Gastrocnemius medialis (tissue), 4 donors: ENCODE measurements around the gene WDR49. TPM values are rescaled to one million over a fixed set of nuclear protein-coding genes. Genes with fewer than 3 reads are reported as not detected.

Experiments used
- ATAC-seq, 2 donors: fragments of 150-250 bp; one replicate each; pipeline ENCODE4 v1.9.1; 2016
- DNase-seq, 2 donors: peaks; one replicate each; pipeline ENCODE4 v3.0.0-alpha.2; 2019
- H3K27ac ChIP-seq, 4 donors: fragments of 200-600 bp; sonication (generic); 1 replicate in 1 of 4; 2 replicates in 3 of 4; pipeline ENCODE4 v1.5.1; 2016 to 2018; ENCODE audit warnings: mild to moderate bottlenecking in 2 of 4, moderate library complexity in 1 of 4
- H3K27me3 ChIP-seq, 3 donors: fragments of 200-600 bp; sonication (generic) in 2 of 3; 1 replicate in 1 of 3; 2 replicates in 2 of 3; pipeline versions ENCODE4 v1.5.1 to v1.6.0; 2016 to 2019; ENCODE audit warnings: mild to moderate bottlenecking in 1 of 3, moderate library complexity in 1 of 3
- H3K36me3 ChIP-seq, 2 donors: fragments of 200-600 bp; sonication (generic) in 1 of 2; one replicate each; pipeline ENCODE4 v1.5.1; 2017 to 2018
- H3K4me1 ChIP-seq, 2 donors: fragments of 200-600 bp; sonication (generic) in 1 of 2; one replicate each; pipeline ENCODE4 v1.5.1; 2016 to 2017; ENCODE audit warnings: mild to moderate bottlenecking in 2 of 2
- H3K4me3 ChIP-seq, 4 donors: fragments of 200-600 bp; sonication (generic) in 3 of 4; 1 replicate in 1 of 4; 2 replicates in 3 of 4; pipeline ENCODE4 v1.5.1; 2016 to 2019; ENCODE audit warnings: mild to moderate bottlenecking in 2 of 4
- H3K9me3 ChIP-seq, 3 donors: fragments of 200-600 bp; sonication (generic) in 2 of 3; 1 replicate in 1 of 3; 2 replicates in 2 of 3; pipeline ENCODE4 v1.5.1; 2016 to 2019
- CTCF ChIP-seq, 5 experiments: fragments of 450-650 bp in 3 of 5; fragments of 200-600 bp in 2 of 5; sonication (generic) in 2 of 5; IDR thresholded peaks in 4 of 5; conservative IDR thresholded peaks in 1 of 5; 1 replicate in 4 of 5; 2 replicates in 1 of 5; pipeline ENCODE4 v1.5.1; 2016 to 2019; ENCODE audit warnings: antibody characterized with exemption in 5 of 5, mild to moderate bottlenecking in 3 of 5, moderate library complexity in 3 of 5
- POLR2A ChIP-seq, 2 donors: fragments of 450-650 bp; IDR thresholded peaks; one replicate each; pipeline ENCODE4 v1.6.1; 2017; ENCODE audit warnings: antibody characterized with exemption in 2 of 2, mild to moderate bottlenecking in 2 of 2, moderate library complexity in 2 of 2
- in situ Hi-C, 4 donors: fragments of 200-750 bp; cut with MboI; loops; one replicate each; pipeline versions ENCODE4 v1.15.0 to v1.8.0; 2017; ENCODE audit warnings: low sequenced_read_pairs in 4 of 4
- intact Hi-C: fragments of 100-400 bp; cut with DNase I; formaldehyde crosslinking; loops from one replicate; pipeline ENCODE4 v1.15.1; 2023; ENCODE audit warnings: low total_unique reads
- total RNA-seq, 4 donors: library from RNA; depleted of rRNA; stranded (reverse); fragments of >200 nt; gene quantifications; one replicate each; pipeline versions ENCODE4 v1.1.0 to v1.2.3, GENCODE V29; 2016

The WDR49 gene
- total RNA-seq, 4 donors from 2014 or later: 0.29 to 1.2 (median 0.68) TPM

- ATAC-seq (no peak), DNase-seq (no peak)
- Histone ChIP-seq H3K9me3 (no peaks in the 10 kb centered on the region), H3K36me3 (no peaks in the 10 kb centered on the region), H3K27ac (no peak overlapping the region), H3K4me1 (no peaks in the 10 kb centered on the region), H3K4me3 (no peak overlapping the region), H3K27me3 (no peaks in the 10 kb centered on the region)
- intact Hi-C loops: no loop called here
- in situ Hi-C loops: no loop called here
- no peak for TF ChIP-seq CTCF (IDR thresholded peaks at IDR 0.05 in 4 of 5, conservative IDR thresholded peaks at IDR 0.05 in 1 of 5)
- TF ChIP-seq POLR2A (IDR thresholded peaks at IDR 0.05): no peak
Measured at GRCh38 chr3:167483708-167484475, 169.8 kb downstream of the WDR49 start.

- Histone ChIP-seq H3K4me3 (no peak overlapping the region), H3K9me3 (no peaks in the 10 kb centered on the region), H3K27ac (no peak overlapping the region), H3K36me3 (no peaks in the 10 kb centered on the region), H3K27me3 (no peaks in the 10 kb centered on the region), H3K4me1 (no peaks in the 10 kb centered on the region)
- in situ Hi-C loops (no loop called here), intact Hi-C loops (no loop called here)
- ATAC-seq (no peak), DNase-seq (no peak)
- no peak for TF ChIP-seq CTCF (IDR thresholded peaks at IDR 0.05 in 4 of 5, conservative IDR thresholded peaks at IDR 0.05 in 1 of 5)
- no peak for TF ChIP-seq POLR2A (IDR thresholded peaks at IDR 0.05)
Measured at GRCh38 chr3:167481164-167481563, 172.6 kb downstream of the WDR49 start.

GRCh38 chr3:167480748-167481147 lies 173.0 kb downstream of the WDR49 start:
- ATAC-seq (no peak), DNase-seq (no peak)
- Histone ChIP-seq H3K9me3 (no peaks in the 10 kb centered on the region), H3K27ac (no peak overlapping the region), H3K4me1 (no peaks in the 10 kb centered on the region), H3K27me3 (no peaks in the 10 kb centered on the region), H3K4me3 (no peak overlapping the region), H3K36me3 (no peaks in the 10 kb centered on the region)
- TF ChIP-seq POLR2A (IDR thresholded peaks at IDR 0.05): no peak
- TF ChIP-seq CTCF (IDR thresholded peaks at IDR 0.05 in 4 of 5, conservative IDR thresholded peaks at IDR 0.05 in 1 of 5): no peak
- in situ Hi-C loops: no loop called here
- intact Hi-C loops: no loop called here

GRCh38 chr3:167473863-167474262 lies 179.9 kb downstream of the WDR49 start, which contains the start of gene SERPINI2:
SERPINI2 (minus strand) TSS chr3:167474042; CDS start chr3:167471834, 2,208 bp downstream.
- ATAC-seq (no peak), DNase-seq (no peak)
- H3K9me3 ChIP-seq: no peaks in the 10 kb centered on the region
- H3K4me3 ChIP-seq: no peak within 1 kb of the TSS
- intact Hi-C loops: no loop called here
- in situ Hi-C loops: no loop called here
- H3K36me3 ChIP-seq: no peaks in the 10 kb centered on the region
- no peak within 1 kb of the TSS for H3K27ac ChIP-seq
- no peaks in the 10 kb centered on the region for H3K4me1 ChIP-seq
- no peaks in the 10 kb centered on the region for H3K27me3 ChIP-seq
- TF ChIP-seq CTCF (IDR thresholded peaks at IDR 0.05 in 4 of 5, conservative IDR thresholded peaks at IDR 0.05 in 1 of 5) (no peak), POLR2A (IDR thresholded peaks at IDR 0.05) (no peak)
